HepG2 (cell line): ENCODE results near the gene USP11. TPM values are rescaled to one million over a fixed set of nuclear protein-coding genes. Genes with fewer than 3 reads are reported as not detected.
A peak's percentile ranks its signal among the peaks of the same experiment; 100 is the strongest.

ENCODE experiments used
- ATAC-seq: fragments of 200-7000 bp; cut with Tn5 transposase; 3 replicates; pipeline ENCODE4 v1.9.1; 2020; ENCODE audit warnings: mild to moderate bottlenecking, moderate library complexity
- BruUV-seq: library from RNA; stranded (reverse); fragments of 400-500 nt; replicated peaks from 2 replicates; lab custom pipeline; 2021; lab: Mats Ljungman, UMichigan
- CTCF ChIA-PET: fragments of 300-600 bp; formaldehyde crosslinking; extraction: SDS; loops from one replicate; lab custom pipeline; 2021; ENCODE audit warnings: low total read pairs, inconsistent platforms, low intra/inter-chr PET ratio; lab: Yijun Ruan, JAX
- POLR2A ChIA-PET: fragments of 350-600 bp; sonication (Branson Sonifier 250); formaldehyde crosslinking; loops from one replicate; lab custom pipeline; 2020; ENCODE audit warnings: antibody characterized with exemption, inconsistent platforms; lab: Yijun Ruan, JAX
- DNase-seq: peaks from one replicate; pipeline ENCODE4 v3.0.0-alpha.2; 2015; ENCODE audit warnings: low spot score
- FAIRE-seq: peaks from 3 replicates; lab custom pipeline; 2011; peaks lifted over from hg19 to GRCh38; lab: Jason Lieb, UNC
- H2AFZ ChIP-seq: one replicate; pipeline ENCODE4 v1.6.1; 2011; ENCODE audit warnings: low read length, inconsistent platforms
- H3K27ac ChIP-seq: fragments of 300-600 bp; 3 replicates; pipeline ENCODE4 v1.8.0; 2011; ENCODE audit warnings: mixed run types, mild to moderate bottlenecking, mixed read lengths, low read length, inconsistent platforms; ENCODE audit not compliant: insufficient read depth; ENCODE audit errors: extremely low read length
- H3K27me3 ChIP-seq, 2 experiments: fragments of 200-600 bp in 1 of 2; 2 replicates in 1 of 2; 3 replicates in 1 of 2; pipeline versions ENCODE4 v1.6.0 to v1.8.0; 2011; ENCODE audit warnings: low read length in 2 of 2, mild to moderate bottlenecking in 2 of 2, moderate library complexity in 2 of 2, inconsistent platforms in 1 of 2; ENCODE audit not compliant: insufficient read depth in 2 of 2, control insufficient read depth in 1 of 2
- H3K36me3 ChIP-seq, 2 experiments: fragments of 200-600 bp in 1 of 2; replicated peaks in 1 of 2; 2 replicates in 1 of 2; 3 replicates in 1 of 2; pipeline versions ENCODE4 v1.5.1 to v1.8.0; 2011; ENCODE audit warnings: low read length in 2 of 2, inconsistent platforms in 1 of 2; ENCODE audit not compliant: insufficient read depth in 2 of 2, control insufficient read depth in 1 of 2
- H3K4me1 ChIP-seq: 2 replicates; pipeline ENCODE4 v1.5.1; 2012; ENCODE audit warnings: low read length, inconsistent platforms; ENCODE audit not compliant: insufficient read depth
- H3K4me2 ChIP-seq: 2 replicates; pipeline ENCODE4 v1.6.0; 2011; ENCODE audit warnings: low read depth, low read length, inconsistent platforms
- H3K4me3 ChIP-seq, 3 experiments: fragments of 200-600 bp in 1 of 3; sonication (generic), shearing (Covaris generic) in 1 of 3; replicated peaks in 1 of 3; 2 replicates each; pipeline ENCODE4 v1.5.1; 2011 to 2016; ENCODE audit warnings: low read length in 3 of 3, inconsistent platforms in 2 of 3, low read depth in 2 of 3, mild to moderate bottlenecking in 2 of 3, control low read depth in 1 of 3, mixed read lengths in 1 of 3; ENCODE audit not compliant: insufficient read depth in 1 of 3
- H3K79me2 ChIP-seq: one replicate; pipeline ENCODE4 v1.6.1; 2011; ENCODE audit warnings: low read length, inconsistent platforms; ENCODE audit not compliant: insufficient read depth
- H3K9ac ChIP-seq: 2 replicates; pipeline ENCODE4 v1.6.0; 2011; ENCODE audit warnings: mild to moderate bottlenecking, low read depth, low read length, inconsistent platforms; ENCODE audit not compliant: insufficient read depth
- H3K9me3 ChIP-seq: 2 replicates; pipeline ENCODE4 v1.5.1; 2012; ENCODE audit warnings: mild to moderate bottlenecking, low read length
- H4K20me1 ChIP-seq: 2 replicates; pipeline ENCODE4 v1.6.0; 2011; ENCODE audit warnings: inconsistent platforms, mild to moderate bottlenecking, low read length, moderate library complexity; ENCODE audit not compliant: insufficient read depth
- DDIT3 ChIP-seq: sonication (generic); formaldehyde crosslinking; IDR thresholded peaks from 2 replicates; pipeline ENCODE4 v1.4.0; 2020; ENCODE audit warnings: mild to moderate bottlenecking, missing genetic modification reagents
- DNMT3B ChIP-seq: conservative IDR thresholded peaks from 2 replicates; pipeline ENCODE4 v1.6.1; 2016; ENCODE audit warnings: missing biosample characterization, control low read depth
- RFX1 ChIP-seq: fragments of 450-650 bp; IDR thresholded peaks from 2 replicates; pipeline ENCODE4 v1.6.1; 2017
- TEAD3 ChIP-seq: optimal IDR thresholded peaks from 2 replicates; pipeline ENCODE3; 2016; ENCODE audit warnings: borderline replicate concordance
- USF2 ChIP-seq, 2 experiments: sonication (generic) in 1 of 2; formaldehyde crosslinking in 1 of 2; IDR thresholded peaks; 2 replicates each; pipeline versions ENCODE4 v1.5.1 to v1.6.1; 2011 to 2020; ENCODE audit warnings: borderline replicate concordance in 1 of 2, low read depth in 1 of 2, low read length in 1 of 2, mild to moderate bottlenecking in 1 of 2, missing genetic modification reagents in 1 of 2, moderate library complexity in 1 of 2
- WIZ ChIP-seq: sonication (generic); formaldehyde crosslinking; IDR thresholded peaks from 2 replicates; pipeline ENCODE4 v1.5.1; 2020; ENCODE audit warnings: mild to moderate bottlenecking, missing genetic modification reagents
- WGBS: methylation state at CpG from one replicate; pipeline ENCODE4 v1.1.6; 2017; ENCODE audit warnings: low lambda C conversion rate; 5-methylcytosine and 5-hydroxymethylcytosine counted together
- in situ Hi-C: cut with HindIII; loops from 2 replicates; pipeline ENCODE4 v1.10.0; 2017; ENCODE audit warnings: low pct_unique_long_range_greater_than_20kb; ENCODE audit not compliant: extremely low pct_ligation_motif_present
- intact Hi-C: fragments of 100-400 bp; cut with micrococcal nuclease; formaldehyde crosslinking; loops from one replicate; pipeline ENCODE4 v1.10.0; 2022; ENCODE audit not compliant: unreplicated experiment
- polyA plus RNA-seq, 8 experiments: library from polyadenylated mRNA; depleted of rRNA in 3 of 8; stranded (reverse) in 7 of 8; unstranded in 1 of 8; fragments of >200 nt; fragmentation: Illumina TruSeq in 4 of 8; extraction: Trizol in 4 of 8; gene quantifications; 2 replicates each; pipeline versions ENCODE4 v1.2.1 to v1.2.3, GENCODE V29; 2011 to 2016; ENCODE audit warnings: low read depth in 4 of 8, missing spikeins in 1 of 8, mixed read lengths in 1 of 8; ENCODE audit not compliant: insufficient read depth in 1 of 8
- total RNA-seq, 5 experiments: library from RNA; depleted of rRNA; stranded (reverse); fragments of >200 nt; fragmentation: Illumina TruSeq; extraction: Trizol; gene quantifications; 2 replicates each; pipeline ENCODE4 v1.2.3, GENCODE V29; 2016; ENCODE audit warnings: low read depth in 1 of 5

The USP11 gene
- total and polyA plus RNA-seq, 2 of the 13 experiments (the other 11 are each of a cell fraction or from before 2014, with no cell fraction given): 23.8 to 31.7 TPM

DNA sequence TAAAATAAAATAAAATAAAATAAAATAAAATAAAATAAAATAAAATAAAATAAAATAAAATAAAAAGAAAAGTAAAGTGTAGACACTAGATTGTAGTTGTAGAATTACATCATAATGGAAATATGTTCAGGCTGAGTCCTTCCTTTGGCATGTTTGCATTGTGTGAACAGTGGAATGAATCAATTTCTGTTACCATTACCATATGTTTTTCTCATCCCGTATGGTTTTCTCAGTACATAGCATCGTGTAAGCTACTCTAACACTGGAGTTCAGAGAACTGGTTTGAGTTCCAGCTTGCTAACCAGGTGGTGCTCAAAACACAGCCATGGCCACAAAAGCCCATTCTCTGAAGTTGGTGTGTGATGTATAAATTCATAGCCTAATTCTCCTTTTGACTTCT lies 45.9 kb downstream of the USP11 start:
- Histone ChIP-seq H3K4me2 (no peak overlapping the region), H3K27me3 (no peaks in the 10 kb centered on the region), H3K79me2 (no peaks in the 10 kb centered on the region), H3K9ac (no peak overlapping the region), H3K4me1 (no peaks in the 10 kb centered on the region; the same call in 1 of the 2 replicates), H3K4me3 (no peak overlapping the region), H4K20me1 (no peaks in the 10 kb centered on the region), H3K36me3 (no peaks in the 10 kb centered on the region), H3K9me3 (no peaks in the 10 kb centered on the region), H2AFZ (no peak overlapping the region), H3K27ac (no peak overlapping the region)
- no TSS peak for BruUV-seq
- ChIA-PET CTCF (no interaction called here), POLR2A (no interaction called here)
- intact Hi-C loops (no loop called here), in situ Hi-C loops (no loop called here)
- WGBS: 17% methylated on average over 1 of the region's 2 CpGs
- DNase-seq: peak; percentile 34
- ATAC-seq: peak; percentile 54; the same call in 1 of the 3 replicates
- FAIRE-seq: no peak
- TF ChIP-seq TEAD3 (CRISPR knock-in tag) (peak; percentile 34), DDIT3 (CRISPR knock-in tag) (no peak)

DNA sequence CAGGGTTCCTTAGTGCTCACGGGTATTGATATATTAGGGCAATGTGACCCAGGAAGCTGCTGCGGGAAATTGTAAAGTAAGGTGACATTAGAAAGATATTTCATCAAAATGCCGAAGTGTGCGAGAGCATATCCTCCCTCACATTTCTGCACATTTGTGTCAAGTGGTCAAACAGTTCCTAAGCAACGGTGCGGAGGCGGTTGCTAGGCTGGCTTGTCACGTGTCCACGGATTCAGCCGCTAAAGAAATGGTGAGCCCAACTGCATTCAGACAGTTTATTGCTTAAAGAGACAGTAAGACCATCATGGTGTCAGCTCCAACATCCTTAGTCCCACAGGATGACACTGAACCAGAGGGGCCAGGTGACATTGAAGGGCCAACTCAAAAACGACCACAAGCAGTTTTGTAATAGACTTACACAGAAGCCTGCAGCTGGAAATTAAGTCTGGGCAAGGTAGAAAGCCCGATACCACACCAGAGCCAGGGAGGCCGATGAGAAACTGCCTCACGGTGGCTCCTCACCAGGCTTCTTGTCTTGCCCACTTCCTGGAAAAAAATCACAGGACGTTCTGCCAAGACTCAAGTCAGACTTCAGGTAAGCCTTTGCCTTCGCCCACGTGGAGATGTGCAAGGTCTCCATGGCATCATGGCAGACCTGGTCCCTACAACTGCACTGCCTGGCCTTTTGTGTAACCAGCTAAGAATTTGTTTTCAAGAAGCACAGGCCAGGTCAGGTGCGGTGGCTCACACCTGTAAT lies 50.4 kb downstream of the USP11 start:
- Histone ChIP-seq H3K9ac (no peak overlapping the region), H3K27me3 (no peaks in the 10 kb centered on the region), H3K36me3 (no peaks in the 10 kb centered on the region), H3K79me2 (no peaks in the 10 kb centered on the region), H3K4me3 (no peak overlapping the region), H3K4me2 (no peak overlapping the region), H4K20me1 (no peaks in the 10 kb centered on the region), H3K4me1 (no peaks in the 10 kb centered on the region; the same call in 1 of the 2 replicates), H3K27ac (no peak overlapping the region), H3K9me3 (no peaks in the 10 kb centered on the region), H2AFZ (no peak overlapping the region)
- WGBS: 0% methylated on average over 3 of the region's 18 CpGs
- ATAC-seq (peak; percentile 42; the same call in 1 of the 3 replicates), FAIRE-seq (no peak), DNase-seq (peak; percentile 6)
- ChIA-PET CTCF (no interaction called here), POLR2A (no interaction called here)
- TF ChIP-seq RFX1: 0 out of 2 replicates have a peak, but pooled peaks have one; percentile 25
- peak; percentile 46 for TF ChIP-seq USF2 (IDR thresholded peaks at IDR 0.05; ENCODE audit: low read depth, low read length)
- peak; percentile 50; the same call in 1 of the 2 replicates for TF ChIP-seq USF2 (CRISPR knock-in tag; IDR thresholded peaks at IDR 0.05; ENCODE audit: borderline replicate concordance)
- no peak for TF ChIP-seq DNMT3B (CRISPR knock-in tag)
- no peak for TF ChIP-seq WIZ (CRISPR knock-in tag)
- in situ Hi-C loops (no loop called here), intact Hi-C loops (no loop called here)
- no TSS peak for BruUV-seq
